GM18526 (cell line): ENCODE data around the gene MRPS6.

Experiments used
- POLR2A ChIP-seq: IDR thresholded peaks from 3 replicates; pipeline ENCODE4 v1.6.1; 2011; ENCODE audit not compliant: insufficient read length; ENCODE audit errors: extremely low read depth

The MRPS6 gene

GRCh38 chr21:34158866-34159835 is 85.8 kb downstream of the MRPS6 start:
- TF ChIP-seq POLR2A = no peak

GRCh38 chr21:34166468-34166867 is 93.1 kb downstream of the MRPS6 start:
- no peak for TF ChIP-seq POLR2A

DNA sequence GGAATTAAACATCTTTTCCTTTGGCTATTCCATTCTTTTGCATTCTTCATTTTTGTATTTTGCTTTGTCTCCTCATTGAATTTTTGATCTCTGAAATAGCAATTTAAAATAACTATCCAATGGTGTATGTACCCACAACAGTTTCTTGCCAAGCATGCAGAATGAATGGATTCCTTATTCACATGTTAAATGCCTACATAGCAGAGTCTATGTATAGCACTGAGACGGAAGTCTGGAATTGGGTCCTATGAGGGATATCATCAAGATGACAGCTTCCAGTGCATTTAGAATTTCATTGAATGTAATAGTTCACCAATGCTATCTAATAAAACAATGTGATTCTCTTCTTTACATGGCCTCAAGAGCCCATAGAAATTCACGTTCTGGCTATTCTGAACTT is 97.5 kb downstream of the MRPS6 start:
- no peak for TF ChIP-seq POLR2A

DNA sequence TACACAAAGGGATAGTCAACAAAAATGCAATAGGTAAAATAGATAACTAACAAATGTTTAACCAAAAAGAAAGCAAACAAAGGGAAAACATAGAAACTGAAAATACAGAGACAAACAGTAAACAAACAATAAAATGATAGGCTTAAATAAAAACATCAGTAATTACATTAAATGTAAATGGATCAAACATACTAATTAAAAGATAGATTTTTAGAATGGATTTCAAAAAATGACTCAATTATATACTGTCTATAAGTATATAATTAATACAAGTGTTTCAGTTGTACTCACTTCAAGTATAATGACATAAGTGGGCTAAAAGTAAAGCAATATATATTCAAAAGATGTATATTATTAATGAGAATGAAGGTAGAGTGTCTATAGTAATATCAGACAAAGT is 101.1 kb downstream of the MRPS6 start:
- TF ChIP-seq POLR2A = no peak

- TF ChIP-seq POLR2A = no peak
Observed at GRCh38 chr21:34176448-34176847, 103.1 kb downstream of the MRPS6 start.

DNA sequence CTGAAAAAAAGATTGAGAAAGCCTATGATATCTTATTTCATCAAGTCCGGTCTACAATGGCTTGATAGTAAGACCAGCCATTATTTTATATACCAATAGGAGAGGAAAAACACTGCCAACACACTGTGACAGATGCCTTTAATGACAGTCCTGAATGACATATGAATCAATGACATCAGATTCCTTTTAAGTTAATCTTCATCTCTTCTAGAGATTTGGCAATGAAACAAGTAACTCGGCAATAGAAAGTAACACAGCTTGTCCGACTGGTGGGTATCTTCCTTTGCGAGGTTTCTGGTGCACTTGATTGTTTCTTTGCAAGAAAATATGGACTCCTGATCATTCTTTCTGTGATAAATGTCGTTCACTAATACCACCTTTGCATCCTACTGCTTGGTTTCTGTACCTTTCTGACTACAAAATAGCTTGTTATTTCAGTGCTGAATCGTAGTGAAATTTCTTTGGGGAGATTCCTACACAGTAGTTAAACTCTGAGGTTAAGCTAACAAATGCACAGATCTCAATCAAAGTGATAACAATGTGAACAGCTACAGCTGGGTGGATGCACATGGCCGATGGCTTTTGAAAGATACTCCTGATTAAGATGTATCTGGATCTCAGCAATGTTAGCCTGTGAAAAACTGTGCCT is 104.7 kb downstream of the MRPS6 start:
- no peak for TF ChIP-seq POLR2A

GRCh38 chr21:34179204-34179935 is 106.0 kb downstream of the MRPS6 start:
- TF ChIP-seq POLR2A = no peak

DNA sequence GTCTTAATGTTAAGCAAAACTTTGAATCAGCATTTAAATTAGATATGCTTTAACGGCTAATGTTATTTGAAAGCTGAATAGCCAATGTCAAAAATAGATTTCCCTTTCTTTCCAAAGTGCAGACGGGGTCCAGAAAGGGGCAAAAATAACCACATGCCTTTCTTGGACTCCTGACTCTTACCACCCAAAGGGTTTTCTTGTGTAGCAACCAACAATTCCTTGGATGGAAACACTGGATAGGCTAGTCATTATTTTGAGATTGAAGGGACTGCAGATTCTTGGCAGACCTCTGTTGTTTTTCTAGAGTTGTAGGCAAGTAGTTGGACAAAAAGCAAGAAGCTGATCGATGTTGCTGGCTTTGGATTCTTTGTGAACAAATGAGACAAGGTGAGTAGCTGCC is 107.0 kb downstream of the MRPS6 start:
- no peak for TF ChIP-seq POLR2A

DNA sequence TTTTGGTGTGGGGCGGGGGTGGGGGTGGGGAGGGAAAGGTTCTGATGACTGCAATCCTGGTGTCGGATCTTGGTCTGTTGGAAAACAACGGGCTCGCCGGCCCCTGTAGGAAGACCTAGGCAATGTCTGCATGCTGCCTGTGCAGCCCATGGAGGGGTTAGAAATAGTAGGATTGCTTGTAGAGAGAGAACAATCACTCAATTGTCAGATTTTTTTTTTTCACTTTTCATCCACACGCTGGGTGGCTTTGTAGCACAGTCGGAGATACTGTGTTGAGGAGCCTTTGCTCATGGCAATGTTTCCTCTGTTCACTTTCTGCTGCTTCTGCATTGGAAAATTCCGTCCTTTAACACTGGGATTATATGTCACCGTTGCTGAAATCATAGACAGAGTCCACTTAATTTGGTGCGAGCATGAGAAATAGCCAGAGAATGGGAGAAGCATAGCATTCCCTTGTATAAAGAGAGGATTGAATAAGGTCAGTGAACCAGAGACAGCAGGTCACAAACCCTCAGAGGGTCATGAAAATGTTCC is 107.5 kb downstream of the MRPS6 start:
- no peak for TF ChIP-seq POLR2A

DNA sequence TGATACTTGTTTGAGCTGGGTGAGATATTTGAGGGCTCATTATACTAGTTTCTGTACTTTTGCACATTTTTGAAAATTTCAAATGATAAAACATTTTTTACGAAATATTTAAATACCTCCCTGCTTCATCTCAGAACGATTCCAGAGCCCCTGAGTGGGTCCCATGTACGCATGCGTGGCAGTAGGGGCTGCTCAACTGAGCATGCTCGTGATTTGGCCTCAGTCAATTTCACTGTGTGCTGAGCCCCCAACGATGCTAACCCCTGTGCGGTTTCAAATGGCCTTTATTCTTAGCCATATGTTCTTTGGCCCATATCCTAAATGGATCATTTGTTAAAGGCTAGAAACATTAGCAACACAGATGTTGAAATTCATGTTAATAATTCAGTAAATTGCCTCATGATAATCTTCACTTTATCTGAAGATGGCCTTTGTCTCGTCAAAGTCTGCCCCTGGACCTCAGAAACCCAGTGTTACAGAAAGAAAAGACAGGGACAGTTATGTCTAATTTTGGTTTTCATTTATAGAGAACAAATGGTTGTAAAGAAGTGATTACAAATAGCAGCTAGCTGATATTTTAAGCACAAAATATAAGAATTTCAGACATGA is 108.2 kb downstream of the MRPS6 start:
- no peak for TF ChIP-seq POLR2A

DNA sequence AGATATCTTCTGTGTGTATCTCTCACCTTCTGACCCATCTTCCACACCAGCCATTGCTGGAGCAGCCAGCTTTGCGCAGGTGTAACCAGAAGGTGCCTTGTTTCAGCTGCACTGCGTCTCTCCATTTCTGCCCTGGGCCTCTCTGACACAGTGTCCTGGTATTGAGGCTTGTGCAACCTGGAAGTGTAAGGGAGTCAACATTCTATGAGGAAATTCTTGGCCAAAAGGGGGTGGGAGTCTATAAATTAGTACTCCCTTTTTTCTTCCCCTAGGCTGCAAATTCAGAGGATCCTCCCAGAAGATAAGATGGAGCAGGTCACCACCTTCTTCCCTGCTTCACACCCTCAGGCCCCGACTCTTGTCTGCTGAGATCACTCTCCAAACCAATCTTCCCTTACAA is 109.1 kb downstream of the MRPS6 start:
- no peak for TF ChIP-seq POLR2A

DNA sequence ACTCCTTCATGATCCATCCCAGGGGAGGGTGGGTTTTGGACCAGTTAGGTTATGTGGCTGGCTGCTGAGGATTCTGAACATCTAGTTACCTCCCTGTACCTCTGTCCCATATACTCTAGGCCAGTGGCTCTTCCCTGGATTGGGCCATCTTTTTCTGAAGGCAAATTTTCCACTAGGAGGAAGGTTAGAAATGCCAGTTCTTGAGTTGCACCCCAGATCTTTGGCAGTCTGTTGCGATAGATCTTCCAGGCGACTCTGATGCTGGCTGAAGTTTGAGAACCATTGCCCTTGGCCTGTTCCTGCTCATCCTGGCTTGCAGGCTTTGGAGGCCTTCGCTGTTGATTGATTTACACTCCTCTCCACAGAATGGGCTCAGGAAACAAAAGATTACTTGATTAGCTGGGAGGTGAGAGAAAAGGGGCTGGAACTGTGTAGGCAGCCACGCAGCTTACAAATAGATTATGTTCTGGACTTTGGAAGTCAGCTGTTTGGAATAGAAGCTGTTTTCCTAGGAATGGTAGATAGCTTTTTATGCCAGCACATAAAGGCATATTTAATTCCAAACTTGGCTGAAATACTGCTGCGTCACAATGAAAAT is 110.1 kb downstream of the MRPS6 start:
- TF ChIP-seq POLR2A = no peak

DNA sequence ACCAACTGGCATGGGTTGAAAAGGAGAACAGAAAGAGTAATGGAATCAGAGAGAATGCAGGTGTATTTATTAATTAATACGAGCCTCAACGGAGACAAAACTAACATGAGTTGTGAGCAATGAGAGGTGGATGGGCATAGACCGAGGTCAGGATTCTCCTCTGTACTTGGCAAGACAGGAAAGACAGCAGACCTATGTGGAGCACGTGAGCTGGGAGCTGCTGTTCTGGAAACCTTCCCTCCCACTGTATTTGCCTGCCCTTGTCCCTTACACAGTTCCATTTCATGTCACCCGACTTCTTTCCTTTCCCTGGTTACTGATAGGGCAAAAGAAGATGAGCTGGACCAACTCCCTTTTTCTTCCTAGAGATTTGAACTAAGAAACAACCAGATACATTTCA is 110.9 kb downstream of the MRPS6 start:
- no peak for TF ChIP-seq POLR2A

GRCh38 chr21:34185026-34185750 is 111.8 kb downstream of the MRPS6 start:
- no peak for TF ChIP-seq POLR2A
